ENCODE data around the gene KCP.

DNA sequence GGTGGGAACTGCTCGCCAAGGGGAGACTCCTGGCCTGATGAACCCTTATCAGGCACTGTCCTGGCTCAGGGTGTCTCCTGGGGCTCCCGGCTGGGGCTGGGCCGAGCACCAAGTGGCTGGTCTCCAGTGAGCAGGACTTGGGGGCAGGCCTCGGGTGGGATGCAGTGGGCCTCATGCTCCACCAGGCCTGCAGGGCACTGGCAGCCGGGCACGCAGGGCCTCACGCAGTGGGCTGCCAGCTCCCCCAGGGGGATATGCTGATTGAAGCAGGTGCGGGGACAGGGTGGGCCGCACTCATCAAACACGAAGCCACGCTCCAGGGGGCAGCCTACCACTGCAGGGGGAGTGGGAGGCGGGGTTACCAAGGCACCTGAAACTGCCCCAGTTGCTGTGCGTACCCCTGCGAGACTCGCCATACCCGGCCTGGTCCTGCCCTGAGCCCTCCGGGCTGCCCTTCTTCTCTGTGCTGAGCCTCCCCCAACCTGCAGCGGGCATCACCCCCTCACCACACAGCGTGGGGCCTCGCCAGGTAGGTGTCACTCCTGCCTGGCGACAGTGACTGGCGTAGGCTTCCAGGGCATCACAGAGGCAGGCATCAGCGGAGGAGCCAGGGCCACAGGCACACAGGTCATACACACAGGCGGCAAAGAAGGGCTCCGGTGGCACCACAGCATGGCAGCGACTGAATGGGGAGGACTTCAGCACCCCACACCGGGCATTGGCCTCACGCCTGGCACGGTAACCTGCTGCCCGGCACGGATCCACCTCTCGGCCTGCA lies 33.3 kb downstream of the KCP start:
- no peak for TF ChIP-seq POLR2A (IDR thresholded peaks at IDR 0.05)
- TF ChIP-seq, protein P1, sequence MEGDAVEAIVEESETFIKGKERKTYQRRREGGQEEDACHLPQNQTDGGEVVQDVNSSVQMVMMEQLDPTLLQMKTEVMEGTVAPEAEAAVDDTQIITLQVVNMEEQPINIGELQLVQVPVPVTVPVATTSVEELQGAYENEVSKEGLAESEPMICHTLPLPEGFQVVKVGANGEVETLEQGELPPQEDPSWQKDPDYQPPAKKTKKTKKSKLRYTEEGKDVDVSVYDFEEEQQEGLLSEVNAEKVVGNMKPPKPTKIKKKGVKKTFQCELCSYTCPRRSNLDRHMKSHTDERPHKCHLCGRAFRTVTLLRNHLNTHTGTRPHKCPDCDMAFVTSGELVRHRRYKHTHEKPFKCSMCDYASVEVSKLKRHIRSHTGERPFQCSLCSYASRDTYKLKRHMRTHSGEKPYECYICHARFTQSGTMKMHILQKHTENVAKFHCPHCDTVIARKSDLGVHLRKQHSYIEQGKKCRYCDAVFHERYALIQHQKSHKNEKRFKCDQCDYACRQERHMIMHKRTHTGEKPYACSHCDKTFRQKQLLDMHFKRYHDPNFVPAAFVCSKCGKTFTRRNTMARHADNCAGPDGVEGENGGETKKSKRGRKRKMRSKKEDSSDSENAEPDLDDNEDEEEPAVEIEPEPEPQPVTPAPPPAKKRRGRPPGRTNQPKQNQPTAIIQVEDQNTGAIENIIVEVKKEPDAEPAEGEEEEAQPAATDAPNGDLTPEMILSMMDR (IDR thresholded peaks at IDR 0.05), result no peak

All from breast epithelium (tissue), 3 donors.